ENCODE data around the gene NTSR1. TPM values are rescaled to one million over a fixed set of nuclear protein-coding genes. Genes with fewer than 3 reads are reported as not detected.
A peak's percentile ranks its signal among the peaks of the same experiment; 100 is the strongest.

NTSR1 gene
- total RNA-seq, 2 donors from 2014 or later = not detected

DNA sequence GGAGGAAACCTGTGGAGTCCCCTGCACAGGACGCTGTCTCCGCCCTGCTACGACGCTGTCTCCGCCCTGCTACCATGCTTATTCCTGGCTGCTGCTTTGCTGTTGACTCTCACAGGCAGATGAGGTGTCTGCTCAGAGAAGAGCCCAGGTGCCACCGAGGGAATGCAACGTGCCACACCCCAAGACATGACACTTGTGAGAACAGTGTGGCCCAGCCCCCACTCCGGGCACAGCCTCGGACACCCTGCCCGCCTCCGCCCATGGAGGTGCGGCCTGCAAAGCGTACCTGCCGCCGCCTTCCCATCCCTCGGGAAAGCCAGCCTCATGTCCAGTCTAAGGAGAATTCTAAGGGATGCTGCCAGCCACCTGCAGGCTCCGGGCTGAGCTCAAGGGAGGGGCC lies 72.1 kb downstream of the NTSR1 start:
- Mint-ChIP-seq H3K4me1 (ENCODE audit: low read depth in 2 of 2) (peaks cover 9% of the 10 kb centered on the region in 2 donors), H3K4me3 (no peak overlapping the region), H3K27me3 (peaks cover 0 to 2% of the 10 kb centered on the region in 2 donors), H3K36me3 (no peaks in the 10 kb centered on the region), H3K9me3 (no peaks in the 10 kb centered on the region), H3K27ac (no peak overlapping the region)
- no peak for ATAC-seq
- no peak for DNase-seq (ENCODE audit: low spot score)

DNA sequence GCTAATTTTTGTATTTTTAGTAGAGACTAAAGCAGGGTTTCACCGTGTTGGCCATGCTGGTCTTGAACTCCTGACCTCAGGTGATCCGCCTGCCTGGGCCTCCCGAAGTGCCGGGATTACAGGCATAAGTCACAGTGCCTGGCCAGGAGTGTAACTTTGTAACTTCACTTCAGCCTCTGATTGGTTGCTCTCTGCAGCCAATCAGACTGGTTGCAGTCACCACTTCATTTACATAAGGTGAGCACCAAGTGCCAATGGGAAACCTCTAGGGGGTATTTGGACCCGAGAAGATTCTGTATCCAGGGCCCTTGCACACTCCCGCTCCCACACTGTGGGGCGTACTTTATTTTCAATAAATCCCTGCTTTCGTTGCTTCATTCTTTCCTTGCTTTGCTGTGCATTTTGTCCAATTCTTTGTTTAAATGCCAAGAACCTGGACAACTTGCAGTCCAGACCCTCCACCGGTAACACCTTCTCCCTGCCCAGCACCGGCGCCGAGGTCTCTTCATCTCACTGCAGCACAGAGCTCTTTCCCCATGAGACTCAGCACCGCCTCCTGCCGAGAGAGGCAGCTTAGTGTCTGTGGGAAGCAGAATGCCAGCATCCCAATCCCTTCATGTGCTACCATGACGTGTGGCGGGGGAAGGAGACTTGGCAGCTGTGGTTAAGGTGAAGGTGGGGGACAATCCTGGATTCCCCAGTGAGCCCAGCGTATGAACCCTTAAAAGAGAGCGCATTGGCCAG lies 73.7 kb downstream of the NTSR1 start:
- no peak for DNase-seq (ENCODE audit: low spot score)
- no peaks in the 10 kb centered on the region for H3K36me3 Mint-ChIP-seq
- ATAC-seq = no peak
- H3K27ac Mint-ChIP-seq = no peak overlapping the region
- peaks cover 0 to 2% of the 10 kb centered on the region in 2 donors for H3K4me1 Mint-ChIP-seq (ENCODE audit: low read depth in 2 of 2)
- H3K4me3 Mint-ChIP-seq = no peak overlapping the region
- H3K9me3 Mint-ChIP-seq = no peaks in the 10 kb centered on the region
- no peaks in the 10 kb centered on the region for H3K27me3 Mint-ChIP-seq

DNA sequence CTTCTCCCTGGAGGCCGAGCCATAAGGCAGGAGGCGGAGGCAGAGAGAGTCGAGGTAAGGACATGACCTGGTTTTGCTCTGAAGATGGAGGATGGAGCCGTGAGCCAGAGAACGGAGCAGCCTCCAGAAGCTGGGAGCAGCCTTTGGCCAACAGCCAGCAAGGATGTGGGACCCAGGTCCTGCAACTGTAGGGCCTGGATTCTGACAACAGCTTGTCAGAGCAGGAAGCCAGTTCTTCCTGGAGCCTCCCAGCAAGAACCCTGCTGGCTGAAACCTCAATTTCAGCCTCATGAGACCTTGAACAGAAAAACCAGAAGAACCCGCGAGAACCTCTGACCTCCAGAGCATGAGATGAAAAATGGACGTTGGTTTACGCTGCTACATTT lies 74.2 kb downstream of the NTSR1 start:
- H3K27me3 Mint-ChIP-seq = no peaks in the 10 kb centered on the region

DNA sequence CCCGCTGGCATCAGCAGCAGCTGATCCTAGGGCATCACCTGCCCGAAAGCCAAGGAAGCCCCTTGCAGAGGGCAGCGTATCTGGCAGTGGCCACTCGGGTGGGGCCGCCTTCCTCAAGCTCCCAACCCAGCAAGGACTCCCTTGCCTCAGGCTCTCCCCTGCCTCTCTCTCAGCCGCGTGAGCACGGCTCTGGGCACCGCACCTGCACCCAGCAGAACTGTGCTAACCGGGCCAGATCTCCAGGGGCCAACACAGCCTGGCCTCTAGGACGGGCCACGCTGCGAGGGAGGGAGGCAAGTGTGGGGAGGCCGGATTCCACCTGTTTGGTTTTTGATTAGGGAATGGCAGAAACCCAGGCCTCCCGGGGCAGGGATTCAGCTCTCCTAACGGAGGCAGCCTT lies 75.9 kb downstream of the NTSR1 start:
- no peaks in the 10 kb centered on the region for H3K9me3 Mint-ChIP-seq
- no peak overlapping the region for H3K27ac Mint-ChIP-seq
- ATAC-seq = no peak
- no peak for DNase-seq (ENCODE audit: low spot score)
- no peaks in the 10 kb centered on the region for H3K4me1 Mint-ChIP-seq (ENCODE audit: low read depth in 2 of 2)
- H3K36me3 Mint-ChIP-seq = no peaks in the 10 kb centered on the region
- H3K27me3 Mint-ChIP-seq = no peaks in the 10 kb centered on the region
- H3K4me3 Mint-ChIP-seq = no peak overlapping the region

More for the DNA sequence above, 74.2 kb downstream of the NTSR1 start:
- Mint-ChIP-seq H3K9me3 (no peaks in the 10 kb centered on the region), H3K36me3 (no peaks in the 10 kb centered on the region), H3K4me3 (no peak overlapping the region), H3K27ac (no peak overlapping the region), H3K4me1 (ENCODE audit: low read depth in 2 of 2) (no peaks in the 10 kb centered on the region)
- no peak for DNase-seq (ENCODE audit: low spot score)
- ATAC-seq = no peak

DNA sequence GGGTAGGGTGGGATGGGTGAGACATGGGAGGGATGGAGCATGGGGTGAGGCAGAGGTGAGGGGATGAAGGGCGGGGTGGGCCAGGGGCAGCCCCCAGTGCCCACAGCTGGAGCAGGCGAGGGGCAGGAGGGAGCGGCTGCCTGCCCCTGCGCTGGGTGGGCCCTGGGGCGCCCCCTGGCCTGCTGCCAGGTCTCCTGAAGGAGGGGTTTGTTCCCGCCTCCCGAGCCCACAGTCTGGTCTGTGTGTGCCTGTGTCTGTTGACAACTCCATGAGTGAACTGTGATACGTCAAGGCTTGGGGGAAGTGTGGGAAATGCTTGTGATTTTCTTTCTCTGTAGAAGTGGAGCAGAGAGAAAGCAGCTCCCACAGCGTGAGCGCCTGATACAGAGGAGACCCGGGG lies 76.8 kb downstream of the NTSR1 start:
- Mint-ChIP-seq H3K27ac (no peak overlapping the region), H3K36me3 (no peaks in the 10 kb centered on the region), H3K27me3 (no peaks in the 10 kb centered on the region), H3K4me1 (ENCODE audit: low read depth in 2 of 2) (no peaks in the 10 kb centered on the region), H3K4me3 (no peak overlapping the region), H3K9me3 (no peaks in the 10 kb centered on the region)
- ATAC-seq (no peak), DNase-seq (ENCODE audit: low spot score) (no peak)

DNA sequence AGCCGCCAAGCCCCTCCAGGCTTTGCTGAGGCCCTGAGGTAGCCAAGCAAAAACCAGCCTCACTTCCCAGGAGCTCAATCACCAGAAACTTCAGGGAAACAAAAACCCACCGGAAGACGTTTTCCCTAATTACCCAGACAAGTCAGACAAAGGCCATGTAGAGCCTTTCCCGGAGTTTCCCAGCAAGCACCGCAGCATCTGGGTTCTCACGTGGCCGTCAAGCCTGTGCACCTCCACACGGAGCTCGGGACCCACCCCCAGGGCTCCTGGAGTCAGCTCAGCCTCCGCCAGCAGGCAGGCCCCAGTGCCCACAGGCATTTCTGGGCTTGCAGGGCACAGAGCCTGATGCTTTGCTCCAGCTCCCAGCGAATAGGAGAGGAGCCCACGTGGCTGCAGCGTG lies 77.5 kb downstream of the NTSR1 start:
- Mint-ChIP-seq H3K9me3 (no peaks in the 10 kb centered on the region), H3K27me3 (no peaks in the 10 kb centered on the region), H3K27ac (no peak overlapping the region), H3K36me3 (no peaks in the 10 kb centered on the region), H3K4me3 (no peak overlapping the region), H3K4me1 (ENCODE audit: low read depth in 2 of 2) (peaks cover 0 to under 1% of the 10 kb centered on the region in 2 donors)
- no peak for DNase-seq (ENCODE audit: low spot score)
- no peak for ATAC-seq

DNA sequence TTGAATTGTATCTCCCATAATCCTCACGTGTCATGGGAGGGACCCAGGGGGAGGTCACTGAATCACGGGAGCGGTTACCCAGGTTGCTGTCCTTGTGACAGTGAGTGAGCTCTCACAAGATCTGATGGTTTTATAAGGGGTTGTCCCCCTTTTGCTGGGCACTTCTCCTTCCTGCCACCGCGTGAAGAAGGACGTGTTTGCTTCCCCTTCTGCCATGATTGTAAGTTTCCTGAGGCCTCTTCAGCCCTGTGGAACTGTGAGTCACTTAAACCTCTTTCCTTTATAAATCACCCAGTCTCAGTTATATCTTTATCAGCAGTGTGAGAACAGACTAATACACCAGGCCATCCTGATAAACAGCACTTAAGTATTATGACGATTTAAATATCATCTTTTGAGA lies 78.7 kb downstream of the NTSR1 start:
- no peak for ATAC-seq
- H3K4me3 Mint-ChIP-seq = no peak overlapping the region
- no peak for DNase-seq (ENCODE audit: low spot score)
- no peaks in the 10 kb centered on the region for H3K27me3 Mint-ChIP-seq
- no peak overlapping the region for H3K27ac Mint-ChIP-seq
- no peaks in the 10 kb centered on the region for H3K36me3 Mint-ChIP-seq
- H3K9me3 Mint-ChIP-seq = no peaks in the 10 kb centered on the region
- peaks cover 6 to 7% of the 10 kb centered on the region in 2 donors for H3K4me1 Mint-ChIP-seq (ENCODE audit: low read depth in 2 of 2)

DNA sequence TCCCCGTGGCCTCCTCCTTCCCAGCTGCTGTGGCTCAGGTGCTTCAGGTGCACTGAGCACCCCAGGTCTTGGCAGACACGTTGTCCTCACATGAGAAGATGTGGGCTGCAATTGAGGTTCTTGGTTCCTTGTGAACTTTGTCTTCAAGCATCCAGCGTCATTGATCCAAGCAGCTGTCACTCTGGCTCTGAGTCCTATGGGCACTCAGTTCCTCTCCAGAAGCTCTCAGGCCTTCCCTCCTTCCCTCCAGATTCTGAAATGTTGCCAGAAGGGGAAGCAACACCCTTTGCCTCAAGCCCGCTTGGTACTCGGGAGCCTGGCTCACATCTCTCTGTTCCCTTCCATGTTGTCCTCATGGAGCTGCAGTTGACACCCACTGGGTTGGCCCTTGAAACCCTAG lies 79.2 kb downstream of the NTSR1 start:
- Mint-ChIP-seq H3K9me3 (no peaks in the 10 kb centered on the region), H3K27ac (no peak overlapping the region), H3K4me3 (no peak overlapping the region), H3K4me1 (ENCODE audit: low read depth in 2 of 2) (peaks cover 7 to 9% of the 10 kb centered on the region in 2 donors), H3K36me3 (no peaks in the 10 kb centered on the region), H3K27me3 (no peaks in the 10 kb centered on the region)
- ATAC-seq = no peak
- DNase-seq (ENCODE audit: low spot score) = no peak

DNA sequence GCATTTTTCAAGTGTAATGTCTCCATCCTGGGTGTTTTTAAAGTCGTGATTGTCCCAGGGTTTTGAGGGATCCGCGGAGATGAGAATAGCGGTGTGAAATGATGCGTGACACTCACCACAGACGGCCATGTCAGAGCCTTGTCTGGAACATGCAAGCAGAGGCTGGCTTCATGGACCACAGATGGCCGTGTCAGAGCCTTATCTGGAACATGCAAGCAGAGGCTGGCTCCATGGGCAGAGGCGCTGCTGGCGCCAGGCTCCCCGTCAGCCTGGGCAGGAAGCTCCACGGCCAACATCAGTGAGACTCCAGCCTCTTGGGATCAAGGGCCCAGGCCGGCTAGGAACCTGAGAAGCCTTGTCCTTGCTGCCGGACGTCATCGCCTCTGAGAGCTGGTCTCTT lies 80.0 kb downstream of the NTSR1 start:
- no peak for ATAC-seq
- Mint-ChIP-seq H3K4me3 (no peak overlapping the region), H3K27ac (no peak overlapping the region), H3K36me3 (no peaks in the 10 kb centered on the region), H3K4me1 (ENCODE audit: low read depth in 2 of 2) (peaks cover 12% of the 10 kb centered on the region in 2 donors), H3K9me3 (no peaks in the 10 kb centered on the region), H3K27me3 (no peaks in the 10 kb centered on the region)
- DNase-seq (ENCODE audit: low spot score) = no peak

DNA sequence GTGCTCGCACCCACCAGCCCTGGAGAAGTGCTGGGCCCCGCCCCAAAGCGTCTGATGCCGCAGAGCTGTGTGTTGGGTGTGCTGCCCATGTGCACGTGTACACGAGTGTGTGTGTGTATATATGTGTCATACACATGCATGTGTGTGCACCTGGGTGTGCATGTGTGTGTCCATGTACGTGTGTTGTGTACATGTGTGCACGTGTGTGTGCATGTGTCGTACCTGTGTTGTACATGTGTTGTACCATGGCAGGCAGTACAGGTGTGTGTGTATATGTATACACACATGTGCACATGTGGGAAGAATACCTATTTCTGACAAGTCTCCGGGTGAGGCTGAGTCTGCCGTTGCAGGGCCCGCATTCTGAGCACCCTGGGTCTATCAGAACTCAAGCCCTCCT lies 81.4 kb downstream of the NTSR1 start:
- no peak overlapping the region for H3K4me3 Mint-ChIP-seq
- DNase-seq (ENCODE audit: low spot score) (no peak), ATAC-seq (no peak)
- no peaks in the 10 kb centered on the region for H3K36me3 Mint-ChIP-seq
- no peak overlapping the region for H3K27ac Mint-ChIP-seq
- H3K27me3 Mint-ChIP-seq = no peaks in the 10 kb centered on the region
- H3K4me1 Mint-ChIP-seq (ENCODE audit: low read depth in 2 of 2) = peaks cover 15% of the 10 kb centered on the region in 2 donors
- H3K9me3 Mint-ChIP-seq = no peaks in the 10 kb centered on the region

DNA sequence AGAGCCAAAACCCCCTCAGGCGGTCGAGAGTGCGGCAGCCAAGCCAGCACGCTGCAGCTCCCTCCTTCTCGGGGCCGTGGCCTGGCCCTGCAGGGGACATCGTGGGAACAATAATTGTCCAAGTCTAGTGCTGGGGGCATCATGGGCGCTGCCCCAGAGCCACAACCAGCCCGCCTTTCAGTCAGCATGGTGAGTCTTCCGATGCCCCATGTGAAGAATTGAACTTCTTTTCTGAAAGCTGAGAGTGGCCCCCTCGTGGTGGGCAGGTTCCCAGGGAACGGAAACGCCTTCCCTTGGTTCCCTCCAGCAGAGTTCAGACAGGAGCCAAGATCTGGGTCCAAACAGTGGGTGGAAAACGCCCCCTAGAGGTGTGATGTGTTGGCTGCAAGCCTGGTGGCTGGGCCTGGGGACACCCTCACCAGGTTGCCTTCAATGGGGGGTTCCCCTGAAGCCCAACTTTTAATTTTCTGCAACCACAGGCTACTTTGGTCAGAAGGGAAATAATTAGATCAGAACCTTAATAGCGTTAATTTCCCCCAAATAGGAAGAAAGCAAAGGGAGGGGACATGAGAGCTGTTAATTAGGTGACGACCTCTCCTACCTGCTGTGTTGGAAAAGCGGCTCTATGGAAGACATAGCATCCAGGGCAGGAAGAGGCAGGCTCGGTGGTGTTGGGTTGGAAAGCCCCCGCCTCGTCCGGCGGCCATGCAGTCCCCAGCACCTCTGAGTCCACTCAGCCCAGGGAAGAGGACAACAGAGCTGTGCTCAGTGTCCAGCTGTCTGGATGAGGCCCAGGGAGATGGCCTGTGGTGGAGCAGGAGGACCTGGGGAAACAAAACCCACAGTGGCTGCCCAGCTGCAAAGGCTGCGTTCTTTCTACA lies 82.9 kb downstream of the NTSR1 start:
- Mint-ChIP-seq H3K27ac (peak overlapping the region; percentile 24 to 88), H3K4me3 (no peak overlapping the region), H3K4me1 (ENCODE audit: low read depth in 2 of 2) (peaks cover 21 to 22% of the 10 kb centered on the region in 2 donors), H3K9me3 (no peaks in the 10 kb centered on the region), H3K27me3 (no peaks in the 10 kb centered on the region), H3K36me3 (no peaks in the 10 kb centered on the region)
- ATAC-seq (no peak), DNase-seq (ENCODE audit: low spot score) (peak; percentile 77)

DNA sequence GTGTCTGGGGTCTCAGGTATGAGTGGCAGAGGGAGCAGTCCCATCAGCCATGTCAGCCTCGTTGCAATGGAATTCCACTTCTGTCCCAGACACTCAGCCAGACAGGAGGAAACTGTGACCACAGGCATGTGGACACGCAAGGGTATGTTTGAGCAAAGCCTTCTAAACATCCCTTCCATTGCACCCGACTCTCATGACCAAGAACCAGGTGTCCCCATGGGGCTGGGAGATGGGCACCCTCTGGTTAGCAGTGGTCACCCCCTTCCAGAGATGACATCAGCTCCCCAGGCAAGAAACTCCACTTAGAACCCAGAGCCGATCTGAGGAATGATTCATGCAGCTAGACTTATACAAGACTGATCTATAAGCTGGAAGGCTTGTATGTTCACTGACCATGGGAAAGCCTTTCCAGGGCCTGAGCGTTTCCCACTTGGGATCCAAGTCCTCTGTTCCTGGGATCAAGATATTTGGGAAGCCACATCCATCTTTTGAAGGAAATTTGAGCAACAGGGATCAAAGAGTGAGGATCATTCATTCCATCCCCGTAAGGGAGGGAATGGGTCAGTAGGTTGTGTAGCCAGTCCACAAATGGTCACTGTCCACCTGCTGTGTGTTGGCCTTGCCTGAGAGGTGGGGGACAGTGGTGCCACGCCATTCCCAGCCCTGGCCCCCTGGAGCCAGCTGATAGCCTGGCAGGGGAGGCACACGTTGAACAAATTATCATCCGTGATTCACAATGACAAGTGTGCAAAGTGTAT lies 83.7 kb downstream of the NTSR1 start:
- Mint-ChIP-seq H3K27me3 (no peaks in the 10 kb centered on the region), H3K4me3 (no peak overlapping the region), H3K9me3 (no peaks in the 10 kb centered on the region), H3K27ac (peak overlapping the region; percentile 88 to 90), H3K4me1 (ENCODE audit: low read depth in 2 of 2) (peaks cover 21 to 22% of the 10 kb centered on the region in 2 donors), H3K36me3 (no peaks in the 10 kb centered on the region)
- DNase-seq (ENCODE audit: low spot score) = no peak
- ATAC-seq = no peak

DNA sequence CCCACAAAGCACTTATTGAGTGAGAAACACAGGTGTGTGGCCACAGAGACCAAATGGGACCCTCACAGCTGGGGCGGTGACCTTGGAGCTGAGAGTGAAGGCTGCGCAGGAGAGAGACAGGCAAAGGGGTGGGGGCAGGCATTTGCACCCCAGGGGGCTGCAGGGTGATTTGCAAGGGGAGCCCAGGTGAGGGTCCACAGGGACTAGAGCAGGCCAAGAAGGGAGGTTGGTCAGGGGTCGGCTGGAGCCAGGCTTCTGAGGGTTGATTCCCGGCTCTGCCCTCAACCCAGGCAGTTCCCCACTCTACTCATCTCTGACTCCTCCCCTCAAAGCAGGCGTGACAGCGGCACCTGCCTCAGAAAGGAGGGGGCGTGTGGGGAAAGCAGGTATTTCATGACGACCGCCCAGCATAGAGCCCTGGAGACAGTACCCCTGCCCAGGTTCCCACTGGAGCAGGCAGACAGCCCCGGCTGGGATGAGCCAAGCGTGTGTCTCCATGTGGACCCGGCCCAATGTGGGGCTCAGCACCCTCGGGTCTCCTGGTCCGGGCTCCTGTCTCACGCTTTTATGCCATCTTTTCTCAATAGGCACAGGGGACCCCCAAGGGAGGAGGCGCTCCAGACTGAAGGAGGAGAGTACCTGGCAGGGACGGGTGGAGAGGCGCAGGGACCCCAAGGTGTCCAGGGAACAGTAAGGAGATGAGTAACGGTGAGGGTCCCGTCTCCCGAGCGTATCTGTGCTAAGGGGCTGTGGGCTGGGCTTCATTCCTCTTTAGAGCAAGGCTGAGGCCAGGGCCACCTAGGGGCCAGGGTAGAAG lies 84.5 kb downstream of the NTSR1 start:
- Mint-ChIP-seq H3K4me1 (ENCODE audit: low read depth in 2 of 2) (peaks cover 21 to 26% of the 10 kb centered on the region in 2 donors), H3K9me3 (no peaks in the 10 kb centered on the region), H3K36me3 (no peaks in the 10 kb centered on the region), H3K27ac (peak overlapping the region; percentile 88 to 90), H3K4me3 (peak overlapping the region; percentile 53), H3K27me3 (no peaks in the 10 kb centered on the region)
- DNase-seq (ENCODE audit: low spot score) (no peak), ATAC-seq (no peak)
